NCI-H748 (cell line): ENCODE data around the gene SDC3.

Experiments used
- DNase-seq: peaks from one replicate; lab custom pipeline; 2025; ENCODE audit not compliant: unreplicated experiment; lab: John Stamatoyannopoulos, UW

SDC3 gene

GRCh38 chr1:30929135-30929889, 20.8 kb upstream of the SDC3 start:
- peak; percentile 34 for DNase-seq

GRCh38 chr1:30928789-30929134, 20.2 kb upstream of the SDC3 start:
- no peak for DNase-seq

GRCh38 chr1:30928171-30928570, 19.6 kb upstream of the SDC3 start:
- DNase-seq: no peak

- no peak for DNase-seq
Observed at GRCh38 chr1:30927448-30927847, 18.9 kb upstream of the SDC3 start.

GRCh38 chr1:30923597-30923996, 15.0 kb upstream of the SDC3 start:
- DNase-seq: no peak

GRCh38 chr1:30920827-30921226, 12.3 kb upstream of the SDC3 start:
- DNase-seq: no peak

- DNase-seq: no peak
Observed at GRCh38 chr1:30919025-30919881, 10.7 kb upstream of the SDC3 start.

- DNase-seq: no peak
Observed at GRCh38 chr1:30916296-30916695, 7.7 kb upstream of the SDC3 start.

- no peak for DNase-seq
Observed at GRCh38 chr1:30915491-30916230, 7.1 kb upstream of the SDC3 start.

- DNase-seq: no peak
Observed at GRCh38 chr1:30914931-30915330, 6.4 kb upstream of the SDC3 start.

GRCh38 chr1:30914587-30914922, 6.0 kb upstream of the SDC3 start:
- DNase-seq: no peak

GRCh38 chr1:30912913-30913652, 4.5 kb upstream of the SDC3 start:
- no peak for DNase-seq

GRCh38 chr1:30912224-30912623, 3.7 kb upstream of the SDC3 start:
- no peak for DNase-seq

GRCh38 chr1:30911059-30911954, 2.7 kb upstream of the SDC3 start:
- peak; percentile 61 for DNase-seq

- DNase-seq: peak; percentile 10
Observed at GRCh38 chr1:30909365-30910068, 959 bp upstream of the SDC3 start.

GRCh38 chr1:30908316-30908695, 252 bp downstream of the SDC3 start:
- no peak for DNase-seq

- DNase-seq: no peak
Observed at GRCh38 chr1:30907481-30908315, 860 bp downstream of the SDC3 start.

GRCh38 chr1:30906631-30907441, 1.7 kb downstream of the SDC3 start:
- no peak for DNase-seq
